A549 (cell line): Measurements from ENCODE around the gene WDCP. TPM values are rescaled to one million over a fixed set of nuclear protein-coding genes. Genes with fewer than 3 reads are reported as not detected.
A peak's percentile ranks its signal among the peaks of the same experiment; 100 is the strongest.

Experiments used
- ATAC-seq, 2 experiments: fragments of 200-7000 bp in 1 of 2; fragments of >200 bp in 1 of 2; cut with Nextera tagmentation in 1 of 2; cut with Tn5 transposase in 1 of 2; 3 replicates each; pipeline versions ENCODE4 v1.8.0 to v1.9.1; 2018 to 2020; ENCODE audit warnings: mild to moderate bottlenecking in 1 of 2, moderate library complexity in 1 of 2
- CTCF ChIA-PET: fragments of 300-600 bp; sonication (Branson Sonifier 250); formaldehyde crosslinking; extraction: SDS; loops from one replicate; lab custom pipeline; 2021; ENCODE audit warnings: antibody characterized with exemption, inconsistent platforms; lab: Yijun Ruan, JAX
- POLR2A ChIA-PET: fragments of 350-600 bp; formaldehyde crosslinking; extraction: SDS; loops from one replicate; lab custom pipeline; 2021; ENCODE audit warnings: antibody characterized with exemption, inconsistent platforms; lab: Yijun Ruan, JAX
- DNase-seq, 2 experiments: peaks; one replicate each; pipeline versions ENCODE4 v3.0.0 to v3.0.0-alpha.2; 2011 to 2016; ENCODE audit warnings: low read depth in 1 of 2, low spot score in 1 of 2
- FAIRE-seq: peaks from 2 replicates; lab custom pipeline; 2011; peaks lifted over from hg19 to GRCh38; lab: Jason Lieb, UNC
- H3K27ac ChIP-seq, 2 experiments: fragments of >200 bp; sonication (Bioruptor Twin); formaldehyde crosslinking; 3 replicates each; pipeline ENCODE4 v1.5.1; 2016 to 2017
- H3K4me1 ChIP-seq: fragments of >200 bp; sonication (Bioruptor Twin); formaldehyde crosslinking; 3 replicates; pipeline ENCODE4 v1.6.1; 2016
- H3K4me2 ChIP-seq: fragments of >200 bp; sonication (Bioruptor Twin); formaldehyde crosslinking; 3 replicates; pipeline ENCODE4 v1.6.1; 2016
- H3K4me3 ChIP-seq: fragments of >200 bp; sonication (Bioruptor Twin); formaldehyde crosslinking; 3 replicates; pipeline ENCODE4 v1.5.1; 2016
- H3K9me3 ChIP-seq: fragments of >200 bp; sonication (Bioruptor Twin); formaldehyde crosslinking; 3 replicates; pipeline ENCODE4 v1.6.1; 2016
- BHLHE40 ChIP-seq: IDR thresholded peaks from 2 replicates; pipeline ENCODE4 v1.6.1; 2012; ENCODE audit warnings: low read depth, low read length, inconsistent platforms
- EP300 ChIP-seq, 2 experiments: fragments of >200 bp; sonication (Bioruptor Twin); formaldehyde crosslinking; IDR thresholded peaks; 2 replicates in 1 of 2; 3 replicates in 1 of 2; pipeline ENCODE4 v1.6.1; 2016 to 2017
- ESRRA ChIP-seq: fragments of 150-350 bp; IDR thresholded peaks from 2 replicates; pipeline ENCODE4 v1.6.1; 2014; ENCODE audit warnings: mild to moderate bottlenecking, low read length, borderline replicate concordance
- FOXS1 ChIP-seq: fragments of 250-450 bp; sonication (Bioruptor Pico); IDR thresholded peaks from 2 replicates; pipeline ENCODE4 v1.5.0; 2020; ENCODE audit warnings: mild to moderate bottlenecking, moderate library complexity
- HEYL ChIP-seq: fragments of 250-450 bp; sonication (Bioruptor Pico); IDR thresholded peaks from 2 replicates; pipeline ENCODE4 v1.8.0; 2021; ENCODE audit warnings: mild to moderate bottlenecking, moderate library complexity
- HOXA7 ChIP-seq: fragments of 250-450 bp; sonication (Bioruptor Pico); IDR thresholded peaks from 2 replicates; pipeline ENCODE4 v1.5.0; 2020; ENCODE audit warnings: mild to moderate bottlenecking, moderate library complexity
- HOXB13 ChIP-seq: fragments of 250-450 bp; sonication (Bioruptor Pico); IDR thresholded peaks from 2 replicates; pipeline ENCODE4 v1.5.0; 2020; ENCODE audit warnings: low read depth, mild to moderate bottlenecking, moderate library complexity
- JUN ChIP-seq, 2 experiments: fragments of >200 bp; sonication (Bioruptor Twin); formaldehyde crosslinking; IDR thresholded peaks; 2 replicates in 1 of 2; 3 replicates in 1 of 2; pipeline ENCODE4 v1.6.1; 2016 to 2017
- JUNB ChIP-seq: fragments of >200 bp; sonication (Bioruptor Twin); formaldehyde crosslinking; IDR thresholded peaks from 2 replicates; pipeline ENCODE4 v1.6.1; 2016
- KDM5A ChIP-seq: fragments of 200-600 bp; sonication (generic); IDR thresholded peaks from 2 replicates; pipeline ENCODE4 v1.6.1; 2016; ENCODE audit warnings: antibody characterized with exemption, mild to moderate bottlenecking
- MAZ ChIP-seq: fragments of 150-350 bp; IDR thresholded peaks from 2 replicates; pipeline ENCODE4 v1.6.1; 2014; ENCODE audit warnings: antibody characterized with exemption, low read depth, low read length, borderline replicate concordance
- MYC ChIP-seq: IDR thresholded peaks from 2 replicates; pipeline ENCODE4 v1.6.1; 2012; ENCODE audit warnings: mild to moderate bottlenecking, inconsistent platforms, low read length, improper control_type of control experiment, borderline replicate concordance
- NPAS2 ChIP-seq: fragments of 250-450 bp; sonication (Bioruptor Pico); IDR thresholded peaks from 2 replicates; pipeline ENCODE4 v1.8.0; 2022; ENCODE audit warnings: mild to moderate bottlenecking, moderate library complexity, borderline replicate concordance
- NR3C1 ChIP-seq: fragments of >200 bp; sonication (Bioruptor Twin); formaldehyde crosslinking; IDR thresholded peaks from 3 replicates; pipeline ENCODE4 v1.6.1; 2017
- PHF8 ChIP-seq: fragments of 200-600 bp; sonication (generic); IDR thresholded peaks from 2 replicates; pipeline ENCODE4 v1.6.1; 2016; ENCODE audit warnings: low read depth, mild to moderate bottlenecking, antibody characterized with exemption, moderate library complexity, borderline replicate concordance
- RAD21 ChIP-seq, 2 experiments: fragments of >200 bp in 1 of 2; sonication (Bioruptor Twin) in 1 of 2; formaldehyde crosslinking in 1 of 2; IDR thresholded peaks in 1 of 2; conservative IDR thresholded peaks in 1 of 2; 2 replicates in 1 of 2; 3 replicates in 1 of 2; pipeline ENCODE4 v1.6.1; 2012 to 2018; ENCODE audit warnings: inconsistent platforms in 1 of 2
- RCOR1 ChIP-seq: fragments of 150-350 bp; IDR thresholded peaks from 2 replicates; pipeline ENCODE4 v1.6.1; 2014; ENCODE audit warnings: antibody characterized with exemption, low read length, low read depth
- RNF2 ChIP-seq: fragments of 200-600 bp; sonication (generic); IDR thresholded peaks from 2 replicates; pipeline ENCODE4 v1.6.1; 2016; ENCODE audit warnings: low read depth, mild to moderate bottlenecking, antibody characterized with exemption, moderate library complexity, borderline replicate concordance
- SMC3 ChIP-seq: fragments of >200 bp; sonication (Bioruptor Twin); formaldehyde crosslinking; IDR thresholded peaks from 3 replicates; pipeline ENCODE4 v1.6.1; 2018; ENCODE audit warnings: inconsistent platforms
- TP53 ChIP-seq: fragments of 250-450 bp; sonication (Bioruptor Pico); IDR thresholded peaks from 2 replicates; pipeline ENCODE4 v1.5.0; 2021; ENCODE audit warnings: mild to moderate bottlenecking, moderate library complexity
- ZC3H11A ChIP-seq: fragments of 450-650 bp; IDR thresholded peaks from 2 replicates; pipeline ENCODE4 v1.6.1; 2014; ENCODE audit warnings: antibody characterized with exemption, mild to moderate bottlenecking
- ZFP36 ChIP-seq: fragments of 450-650 bp; IDR thresholded peaks from 2 replicates; pipeline ENCODE4 v1.6.1; 2014; ENCODE audit warnings: borderline replicate concordance; ENCODE audit not compliant: partially characterized antibody
- ZNF302 ChIP-seq: fragments of 250-450 bp; sonication (Bioruptor Pico); IDR thresholded peaks from 2 replicates; pipeline ENCODE4 v1.9.0; 2021; ENCODE audit warnings: inconsistent platforms, mild to moderate bottlenecking, moderate library complexity
- WGBS: methylation state at CpG from one replicate; pipeline ENCODE4 v1.1.6; 2017; ENCODE audit errors: missing lambda C conversion rate; 5-methylcytosine and 5-hydroxymethylcytosine counted together
- polyA plus RNA-seq, 4 experiments: library from polyadenylated mRNA; depleted of rRNA in 3 of 4; stranded (reverse); fragments of >200 nt; fragmentation: RNase III in 1 of 4; extraction: RNeasy Plus Mini Kit Qiagen cat#74134 plus additional on column Dnase treatment in 1 of 4; gene quantifications; 2 replicates in 3 of 4; 3 replicates in 1 of 4; pipeline ENCODE4 v1.2.3, GENCODE V29; 2011 to 2017
- TF ChIP-seq, protein P1 (sequence below): fragments of >200 bp; sonication (Bioruptor Twin); formaldehyde crosslinking; IDR thresholded peaks from 3 replicates; pipeline ENCODE4 v1.6.1; 2016
- TF ChIP-seq, protein P2 (sequence below): fragments of 150-350 bp; IDR thresholded peaks from 2 replicates; pipeline ENCODE4 v1.6.1; 2014; ENCODE audit warnings: low read depth, mild to moderate bottlenecking, low read length
- TF ChIP-seq, protein P3 (sequence below): IDR thresholded peaks from 2 replicates; pipeline ENCODE4 v1.6.1; 2012; ENCODE audit warnings: low read depth, borderline replicate concordance
- TF ChIP-seq, protein P4 (sequence below): fragments of 250-450 bp; sonication (Bioruptor Pico); IDR thresholded peaks from 2 replicates; pipeline ENCODE4 v1.5.0; 2021; ENCODE audit warnings: mild to moderate bottlenecking, moderate library complexity, borderline replicate concordance
- TF ChIP-seq, protein P5 (sequence below): IDR thresholded peaks from 2 replicates; pipeline ENCODE4 v1.6.1; 2012

The WDCP gene
- polyA plus RNA-seq, 2 of the 4 experiments (the other 2 are of a cell fraction) = 12.7 to 20.8 TPM

DNA sequence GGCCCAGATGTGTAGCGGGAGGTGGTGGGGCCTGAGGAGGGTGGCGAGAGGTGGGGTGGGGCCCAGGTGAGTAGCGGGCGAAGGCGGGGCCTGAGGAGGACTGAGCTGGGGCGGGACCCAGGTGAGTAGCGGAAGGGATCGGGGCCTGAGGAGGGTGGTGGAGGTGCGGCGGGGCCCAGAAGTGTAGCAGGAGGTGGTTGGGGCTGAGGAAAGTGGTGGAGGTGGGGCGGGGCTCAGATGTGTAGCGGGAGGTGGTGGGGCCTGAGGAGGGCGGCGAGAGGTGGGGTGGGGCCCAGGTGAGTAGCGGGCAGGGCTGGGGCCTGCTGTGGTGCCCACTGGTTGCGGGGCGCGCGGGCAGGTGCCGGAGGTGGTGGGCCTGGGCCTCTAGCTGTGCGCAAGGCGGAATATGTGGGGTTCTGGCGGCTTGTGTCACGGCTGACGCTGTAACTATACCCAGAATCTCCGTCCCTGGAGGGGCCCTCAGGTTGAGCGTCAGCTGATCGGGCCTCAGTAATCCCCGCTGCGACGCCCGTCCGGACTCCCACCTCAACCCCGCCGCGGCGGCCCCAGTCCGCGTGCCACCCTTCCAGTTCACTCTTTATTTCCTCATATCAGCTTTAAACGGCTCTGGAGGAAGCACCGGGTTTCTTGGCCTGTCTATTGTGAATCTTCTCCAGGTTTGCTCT lies 29.8 kb upstream of the WDCP start:
- ChIA-PET POLR2A (interaction anchor here (0.6 to 2.8 kb wide), 12 partner anchors 8 to 628 kb away, joined by 3 to 72 read pairs (median 7); partner anchors contain the start of genes ATAD2B, FAM228B, FKBP1B and PFN4), CTCF (interaction anchor here (0.6 to 2.9 kb wide), 8 partner anchors 7 to 229 kb away, joined by 3 to 13 read pairs (median 4); partner anchors contain the start of genes ATAD2B and TP53I3)
- peak overlapping the region; percentile 84 to 85 for H3K27ac ChIP-seq
- 64% methylated on average over 34 of the region's 41 CpGs for WGBS
- FAIRE-seq = no peak
- no peaks in the 10 kb centered on the region for H3K9me3 ChIP-seq
- DNase-seq = no peak
- H3K4me3 ChIP-seq = peak overlapping the region; percentile 82
- TF ChIP-seq, protein P1, sequence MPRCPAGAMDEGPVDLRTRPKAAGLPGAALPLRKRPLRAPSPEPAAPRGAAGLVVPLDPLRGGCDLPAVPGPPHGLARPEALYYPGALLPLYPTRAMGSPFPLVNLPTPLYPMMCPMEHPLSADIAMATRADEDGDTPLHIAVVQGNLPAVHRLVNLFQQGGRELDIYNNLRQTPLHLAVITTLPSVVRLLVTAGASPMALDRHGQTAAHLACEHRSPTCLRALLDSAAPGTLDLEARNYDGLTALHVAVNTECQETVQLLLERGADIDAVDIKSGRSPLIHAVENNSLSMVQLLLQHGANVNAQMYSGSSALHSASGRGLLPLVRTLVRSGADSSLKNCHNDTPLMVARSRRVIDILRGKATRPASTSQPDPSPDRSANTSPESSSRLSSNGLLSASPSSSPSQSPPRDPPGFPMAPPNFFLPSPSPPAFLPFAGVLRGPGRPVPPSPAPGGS = no peak
- TF ChIP-seq TP53 = peak; percentile 15; the same call in 1 of the 2 replicates
- no peak for TF ChIP-seq NPAS2 (CRISPR knock-in tag)
- TF ChIP-seq RCOR1 = no peak
- 0 out of 2 replicates have a peak, but pooled peaks have one; percentile 18 for TF ChIP-seq PHF8
- peak overlapping the region; percentile 72 for H3K4me2 ChIP-seq
- peak; percentile 50 to 58; a peak in 4 of 6 replicates for ATAC-seq
- H3K4me1 ChIP-seq = peaks cover 27% of the 10 kb centered on the region

DNA sequence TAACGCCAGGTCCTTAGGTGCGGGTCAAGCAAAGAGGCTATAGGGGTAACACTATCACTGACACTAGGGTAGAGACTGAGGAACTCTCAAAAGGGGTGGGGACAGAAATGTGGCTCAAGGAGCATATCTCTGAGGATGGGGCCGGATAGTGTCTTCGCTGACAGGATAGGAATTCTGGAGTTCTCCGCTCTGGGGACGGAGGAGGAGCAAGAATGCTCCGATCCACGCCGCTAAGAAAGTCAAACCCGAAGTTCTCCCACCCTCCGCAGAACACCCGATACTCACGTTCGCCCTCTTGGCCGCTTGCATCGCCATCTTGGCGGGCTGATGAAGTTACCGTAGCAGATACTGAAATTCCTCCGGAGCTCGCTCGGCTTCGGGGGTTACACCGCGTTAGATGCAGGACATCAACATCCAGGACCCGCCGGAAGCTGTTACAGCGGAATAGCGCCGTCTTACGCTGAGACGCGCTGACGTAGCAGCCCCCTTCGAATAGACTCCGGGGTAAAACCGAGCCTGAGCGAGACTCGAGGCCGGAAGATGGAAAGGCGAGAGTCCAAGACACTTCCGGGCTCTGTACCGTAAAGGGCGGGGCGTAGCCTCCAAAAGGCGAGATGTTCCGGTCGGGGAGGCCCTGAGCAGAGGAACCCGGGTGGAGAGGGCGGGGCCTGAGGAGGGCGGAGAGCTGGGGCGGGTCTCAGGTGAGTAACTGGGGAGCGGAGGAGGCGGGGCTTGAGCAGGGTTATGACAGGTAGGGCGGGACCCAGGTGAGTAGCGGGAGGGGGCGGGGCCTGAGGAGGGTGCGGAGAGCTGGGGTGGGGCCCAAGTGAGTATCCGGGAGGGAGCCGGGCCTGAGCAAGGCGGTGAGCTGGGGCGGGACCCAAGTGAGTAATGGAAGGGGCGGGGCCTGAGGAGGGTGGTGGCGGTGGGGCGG lies 29.0 kb upstream of the WDCP start, which contains the start of gene SF3B6:
Gene SF3B6 (minus strand): TSS at position 412 of the 934 bp plus-strand sequence. CDS start 97 bp downstream, at position 315.
- H3K4me1 ChIP-seq = peaks cover 19% of the 10 kb centered on the region
- H3K9me3 ChIP-seq = no peaks in the 10 kb centered on the region
- peak; percentile 91 to 94 for ATAC-seq
- peak; percentile 93 for FAIRE-seq
- peak within 1 kb of the TSS; percentile 82 for H3K4me3 ChIP-seq
- CTCF ChIA-PET = interaction anchor here (0.6 to 2.9 kb wide), 7 partner anchors 8 to 228 kb away, joined by 3 to 13 read pairs (median 3); partner anchors contain the start of genes ATAD2B and TP53I3
- H3K27ac ChIP-seq = peak within 1 kb of the TSS; percentile 84 to 85
- peak; percentile 92 to 99 for DNase-seq
- H3K4me2 ChIP-seq = peak within 1 kb of the TSS; percentile 72
- WGBS = 1% methylated on average over 47 of the region's 64 CpGs
- POLR2A ChIA-PET = interaction anchor here (0.6 to 2.8 kb wide), 12 partner anchors 9 to 627 kb away, joined by 3 to 72 read pairs (median 7); partner anchors contain the start of genes ATAD2B, FAM228B, FKBP1B and PFN4
- TF ChIP-seq HOXB13 (CRISPR knock-in tag) (no peak), RCOR1 (no peak), FOXS1 (CRISPR knock-in tag) (no peak), HEYL (CRISPR knock-in tag) (no peak), EP300 (IDR thresholded peaks at IDR 0.05) (no peak), SMC3 (peak; percentile 39), KDM5A (peak; percentile 70), HOXA7 (CRISPR knock-in tag) (no peak), RAD21 (conservative IDR thresholded peaks at IDR 0.05 in 1 of 2, IDR thresholded peaks at IDR 0.05 in 1 of 2) (peak; percentile 28 to 31; a peak in 3 of 5 replicates), BHLHE40 (no peak), ZFP36 (peak; percentile 77), JUNB (no peak), MAZ (peak; percentile 90), JUN (IDR thresholded peaks at IDR 0.05) (peak; percentile 86 to 97), MYC (no peak), NR3C1 (no peak), ZC3H11A (no peak), ESRRA (no peak), RNF2 (no peak), ZNF302 (CRISPR knock-in tag) (no peak)
- TF ChIP-seq, protein P2, sequence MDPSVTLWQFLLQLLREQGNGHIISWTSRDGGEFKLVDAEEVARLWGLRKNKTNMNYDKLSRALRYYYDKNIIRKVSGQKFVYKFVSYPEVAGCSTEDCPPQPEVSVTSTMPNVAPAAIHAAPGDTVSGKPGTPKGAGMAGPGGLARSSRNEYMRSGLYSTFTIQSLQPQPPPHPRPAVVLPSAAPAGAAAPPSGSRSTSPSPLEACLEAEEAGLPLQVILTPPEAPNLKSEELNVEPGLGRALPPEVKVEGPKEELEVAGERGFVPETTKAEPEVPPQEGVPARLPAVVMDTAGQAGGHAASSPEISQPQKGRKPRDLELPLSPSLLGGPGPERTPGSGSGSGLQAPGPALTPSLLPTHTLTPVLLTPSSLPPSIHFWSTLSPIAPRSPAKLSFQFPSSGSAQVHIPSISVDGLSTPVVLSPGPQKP = peak; percentile 93
- TF ChIP-seq, protein P3, sequence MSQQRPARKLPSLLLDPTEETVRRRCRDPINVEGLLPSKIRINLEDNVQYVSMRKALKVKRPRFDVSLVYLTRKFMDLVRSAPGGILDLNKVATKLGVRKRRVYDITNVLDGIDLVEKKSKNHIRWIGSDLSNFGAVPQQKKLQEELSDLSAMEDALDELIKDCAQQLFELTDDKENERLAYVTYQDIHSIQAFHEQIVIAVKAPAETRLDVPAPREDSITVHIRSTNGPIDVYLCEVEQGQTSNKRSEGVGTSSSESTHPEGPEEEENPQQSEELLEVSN = peak; percentile 59; the same call in 1 of the 2 replicates
- TF ChIP-seq, protein P4, sequence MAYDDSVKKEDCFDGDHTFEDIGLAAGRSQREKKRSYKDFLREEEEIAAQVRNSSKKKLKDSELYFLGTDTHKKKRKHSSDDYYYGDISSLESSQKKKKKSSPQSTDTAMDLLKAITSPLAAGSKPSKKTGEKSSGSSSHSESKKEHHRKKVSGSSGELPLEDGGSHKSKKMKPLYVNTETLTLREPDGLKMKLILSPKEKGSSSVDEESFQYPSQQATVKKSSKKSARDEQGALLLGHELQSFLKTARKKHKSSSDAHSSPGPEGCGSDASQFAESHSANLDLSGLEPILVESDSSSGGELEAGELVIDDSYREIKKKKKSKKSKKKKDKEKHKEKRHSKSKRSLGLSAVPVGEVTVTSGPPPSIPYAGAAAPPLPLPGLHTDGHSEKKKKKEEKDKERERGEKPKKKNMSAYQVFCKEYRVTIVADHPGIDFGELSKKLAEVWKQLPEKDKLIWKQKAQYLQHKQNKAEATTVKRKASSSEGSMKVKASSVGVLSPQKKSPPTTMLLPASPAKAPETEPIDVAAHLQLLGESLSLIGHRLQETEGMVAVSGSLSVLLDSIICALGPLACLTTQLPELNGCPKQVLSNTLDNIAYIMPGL (CRISPR knock-in tag) = no peak
- TF ChIP-seq, protein P5, sequence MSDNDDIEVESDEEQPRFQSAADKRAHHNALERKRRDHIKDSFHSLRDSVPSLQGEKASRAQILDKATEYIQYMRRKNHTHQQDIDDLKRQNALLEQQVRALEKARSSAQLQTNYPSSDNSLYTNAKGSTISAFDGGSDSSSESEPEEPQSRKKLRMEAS = peak; percentile 94
